ENCODE data around the gene RP9.

DNA sequence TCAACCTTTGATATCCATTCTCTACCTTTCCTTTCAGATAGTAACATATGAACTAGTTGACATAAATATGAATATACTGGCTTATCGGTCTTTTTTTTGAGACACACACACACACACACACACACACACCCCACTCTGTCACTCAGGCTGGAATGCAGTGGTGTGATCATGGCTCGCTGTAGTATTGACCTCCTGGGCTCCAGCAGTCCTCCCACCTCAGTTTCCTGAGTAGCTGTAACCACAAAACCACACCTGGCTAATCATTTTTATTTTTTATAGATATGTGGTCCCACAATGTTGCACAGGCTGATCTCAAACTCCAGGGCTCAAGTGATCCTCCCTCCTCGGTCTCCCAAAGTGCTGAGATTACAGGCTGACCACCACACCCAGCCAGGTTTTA is 32.5 kb downstream of the RP9 start:
- TF ChIP-seq YY1 (IDR thresholded peaks at IDR 0.05; ENCODE audit: borderline replicate concordance in 1 of 3, control insufficient read depth in 1 of 3, extremely low read depth in 1 of 3, insufficient read depth in 3 of 3, insufficient read length in 1 of 3, insufficient replicate concordance in 2 of 3, low read depth in 1 of 3, low read length in 2 of 3) = no peak
- no peak for TF ChIP-seq SMAD4 (CRISPR knock-in tag; conservative IDR thresholded peaks at IDR 0.05)
- TF ChIP-seq CTCF (IDR thresholded peaks at IDR 0.05 in 2 of 3, conservative IDR thresholded peaks at IDR 0.05 in 1 of 3; ENCODE audit: insufficient read depth in 2 of 3, low read depth in 1 of 3, low read length in 3 of 3) = no peak
- TF ChIP-seq ATF3 (IDR thresholded peaks at IDR 0.05) = no peak
- no peak for TF ChIP-seq ATF3 (CRISPR knock-in tag; conservative IDR thresholded peaks at IDR 0.05)
- TF ChIP-seq POLR2A (conservative IDR thresholded peaks at IDR 0.05) = no peak
- TF ChIP-seq BRD9 (IDR thresholded peaks at IDR 0.05; ENCODE audit: low read depth, partially characterized antibody) = no peak
- no peak for TF ChIP-seq KLF10 (CRISPR knock-in tag; IDR thresholded peaks at IDR 0.05)
- TF ChIP-seq NR1H2 (CRISPR knock-in tag; IDR thresholded peaks at IDR 0.05) = no peak
- no peak for TF ChIP-seq TCF7L2 (IDR thresholded peaks at IDR 0.05; ENCODE audit: low read depth, low read length)
- TF ChIP-seq OTX1 (CRISPR knock-in tag; IDR thresholded peaks at IDR 0.05) = no peak
- TF ChIP-seq ZNF347 (CRISPR knock-in tag; IDR thresholded peaks at IDR 0.05; ENCODE audit: low read depth) = no peak
- no peak for TF ChIP-seq USF1 (CRISPR knock-in tag; IDR thresholded peaks at IDR 0.05)
- TF ChIP-seq KAT7 (CRISPR knock-in tag; IDR thresholded peaks at IDR 0.05; ENCODE audit: borderline replicate concordance) = no peak
- no peak for TF ChIP-seq NR2C1 (IDR thresholded peaks at IDR 0.05)
- no peak for TF ChIP-seq NR2C1 (tag; IDR thresholded peaks at IDR 0.05)
